ENCODE results near the gene RBM6. TPM values are rescaled to one million over a fixed set of nuclear protein-coding genes. Genes with fewer than 3 reads are reported as not detected.

The RBM6 gene
- total RNA-seq, 1 donor from 2014 or later: 71.5 TPM

- TF ChIP-seq CTCF (IDR thresholded peaks at IDR 0.05): no peak
- TF ChIP-seq POLR2AphosphoS5 (IDR thresholded peaks at IDR 0.05; ENCODE audit: insufficient read depth in 1 of 2, low read depth in 1 of 2): no peak
- TF ChIP-seq POLR2A (IDR thresholded peaks at IDR 0.05): no peak
- H3K27me3 ChIP-seq: no peaks in the 10 kb centered on the region
- H3K4me3 ChIP-seq: peak overlapping the region in 1 of 2 donors; percentile 98
- H3K36me3 ChIP-seq: peaks cover 6 to 56% of the 10 kb centered on the region in 2 donors
- H3K27ac ChIP-seq: no peak overlapping the region
- H3K4me1 ChIP-seq: peaks cover 28% of the 10 kb centered on the region
- intact Hi-C loops (cut with DNase I): no loop called here
- DNase-seq (ENCODE audit: extremely low spot score in 2 of 2): no peak
- H3K9me3 ChIP-seq: no peaks in the 10 kb centered on the region
Measured at GRCh38 chr3:50090984-50091383, 151.0 kb downstream of the RBM6 start.

- Histone ChIP-seq H3K4me3 (no peak overlapping the region), H3K4me1 (peaks cover 19% of the 10 kb centered on the region), H3K9me3 (no peaks in the 10 kb centered on the region), H3K36me3 (peaks cover 8 to 93% of the 10 kb centered on the region in 2 donors), H3K27ac (no peak overlapping the region), H3K27me3 (no peaks in the 10 kb centered on the region)
- no peak for DNase-seq (ENCODE audit: extremely low spot score in 2 of 2)
- TF ChIP-seq POLR2AphosphoS5 (IDR thresholded peaks at IDR 0.05; ENCODE audit: insufficient read depth in 1 of 2, low read depth in 1 of 2) (no peak), CTCF (IDR thresholded peaks at IDR 0.05) (no peak), POLR2A (IDR thresholded peaks at IDR 0.05) (no peak)
- intact Hi-C loops (cut with DNase I): no loop called here
Measured at GRCh38 chr3:50095352-50095998, 155.5 kb downstream of the RBM6 start.

- no peak overlapping the region for H3K27ac ChIP-seq
- H3K36me3 ChIP-seq: peaks cover 8 to 93% of the 10 kb centered on the region in 2 donors
- no peak for TF ChIP-seq POLR2A (IDR thresholded peaks at IDR 0.05)
- no peak for TF ChIP-seq CTCF (IDR thresholded peaks at IDR 0.05)
- TF ChIP-seq POLR2AphosphoS5 (IDR thresholded peaks at IDR 0.05; ENCODE audit: insufficient read depth in 1 of 2, low read depth in 1 of 2): no peak
- intact Hi-C loops (cut with DNase I): no loop called here
- H3K9me3 ChIP-seq: no peaks in the 10 kb centered on the region
- no peak overlapping the region for H3K4me3 ChIP-seq
- no peaks in the 10 kb centered on the region for H3K27me3 ChIP-seq
- no peak for DNase-seq (ENCODE audit: extremely low spot score in 2 of 2)
- peaks cover under 1% of the 10 kb centered on the region for H3K4me1 ChIP-seq
Measured at GRCh38 chr3:50100386-50100785, 160.4 kb downstream of the RBM6 start.

DNA sequence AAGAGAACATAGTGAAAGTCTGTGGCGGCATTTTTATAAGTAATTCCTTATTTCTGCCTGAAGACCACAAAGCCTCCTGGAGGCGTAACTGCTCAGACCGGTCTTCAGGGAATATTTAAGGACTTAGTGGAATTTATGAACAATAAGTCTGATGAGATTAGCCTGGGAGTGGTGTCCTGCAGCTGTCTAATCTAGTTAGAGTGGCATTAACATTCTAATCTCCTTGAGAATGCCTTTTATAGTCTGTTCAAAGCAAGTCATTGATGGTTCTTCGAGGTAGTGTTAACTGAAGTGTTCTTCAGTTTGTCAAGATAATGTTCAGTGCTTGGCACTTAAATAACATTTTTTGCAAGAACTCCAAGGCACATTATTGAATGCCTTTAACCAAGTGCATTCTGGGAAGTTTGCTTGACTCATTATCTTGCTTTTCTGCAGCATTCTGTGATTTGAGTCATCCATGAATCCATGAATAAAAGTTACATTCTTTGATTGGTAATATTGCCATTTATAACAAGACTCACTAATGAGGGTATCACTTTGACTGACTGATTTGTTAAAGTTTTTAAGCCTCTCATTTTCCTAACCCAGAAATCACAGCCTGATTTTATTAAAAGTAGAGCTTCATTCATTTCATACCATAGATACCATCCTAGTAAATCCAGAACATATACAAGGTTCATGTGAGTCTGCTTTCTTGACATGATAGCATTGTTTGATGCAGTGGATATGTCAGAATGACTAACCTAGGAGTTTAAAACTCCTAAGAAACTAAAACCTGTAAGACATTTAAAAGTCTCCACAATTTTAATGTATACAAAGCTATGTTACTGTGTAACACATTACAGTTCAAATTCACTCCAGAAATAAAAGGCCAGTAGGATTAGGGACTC lies 161.3 kb downstream of the RBM6 start:
- no peak for DNase-seq (ENCODE audit: extremely low spot score in 2 of 2)
- H3K4me3 ChIP-seq: no peak overlapping the region
- no peaks in the 10 kb centered on the region for H3K4me1 ChIP-seq
- H3K9me3 ChIP-seq: no peaks in the 10 kb centered on the region
- H3K27ac ChIP-seq: no peak overlapping the region
- peaks cover 0 to 93% of the 10 kb centered on the region in 2 donors for H3K36me3 ChIP-seq
- H3K27me3 ChIP-seq: no peaks in the 10 kb centered on the region
- intact Hi-C loops (cut with DNase I): no loop called here
- TF ChIP-seq POLR2A (IDR thresholded peaks at IDR 0.05) (no peak), CTCF (IDR thresholded peaks at IDR 0.05) (no peak), POLR2AphosphoS5 (IDR thresholded peaks at IDR 0.05; ENCODE audit: insufficient read depth in 1 of 2, low read depth in 1 of 2) (no peak)

Data from vagina (tissue), 2 donors.